Ishikawa (cell line): ENCODE measurements around the gene SLC10A7.

Source experiments
- CEBPB ChIP-seq: IDR thresholded peaks from 2 replicates; pipeline ENCODE4 v1.6.1; 2012
- CREB1 ChIP-seq: IDR thresholded peaks from 2 replicates; pipeline ENCODE4 v1.6.1; 2012; ENCODE audit warnings: low read depth
- EGR1 ChIP-seq: IDR thresholded peaks from 2 replicates; pipeline ENCODE4 v1.6.1; 2012
- EP300 ChIP-seq: IDR thresholded peaks from 2 replicates; pipeline ENCODE4 v1.6.1; 2012; ENCODE audit warnings: borderline replicate concordance
- FOXM1 ChIP-seq: IDR thresholded peaks from 2 replicates; pipeline ENCODE4 v1.6.1; 2012; ENCODE audit warnings: low read depth, borderline replicate concordance
- MAX ChIP-seq: IDR thresholded peaks from 2 replicates; pipeline ENCODE4 v1.6.1; 2012
- NFIC ChIP-seq: IDR thresholded peaks from 2 replicates; pipeline ENCODE4 v1.6.1; 2012
- RAD21 ChIP-seq: IDR thresholded peaks from 2 replicates; pipeline ENCODE4 v1.6.1; 2012; ENCODE audit warnings: low read depth
- TAF1 ChIP-seq: IDR thresholded peaks from 2 replicates; pipeline ENCODE4 v1.6.1; 2012; ENCODE audit warnings: low read depth, mild to moderate bottlenecking
- TCF12 ChIP-seq: IDR thresholded peaks from 2 replicates; pipeline ENCODE4 v1.6.1; 2012; ENCODE audit warnings: low read depth
- TEAD4 ChIP-seq: IDR thresholded peaks from 2 replicates; pipeline ENCODE4 v1.6.1; 2012
- USF1 ChIP-seq: IDR thresholded peaks from 2 replicates; pipeline ENCODE4 v1.6.1; 2012
- YY1 ChIP-seq: IDR thresholded peaks from 2 replicates; pipeline ENCODE4 v1.6.1; 2012; ENCODE audit warnings: low read depth
- ZBTB7A ChIP-seq: IDR thresholded peaks from 2 replicates; pipeline ENCODE4 v1.6.1; 2012; ENCODE audit warnings: low read depth

- TF ChIP-seq EGR1 (no peak), EP300 (no peak), YY1 (no peak), CREB1 (no peak), TEAD4 (no peak), TAF1 (no peak), NFIC (no peak), MAX (no peak), CEBPB (no peak), TCF12 (no peak), FOXM1 (no peak), USF1 (no peak), RAD21 (no peak), ZBTB7A (no peak)
These were observed 255.7 kb downstream of the SLC10A7 start for GRCh38 chr4:146265950-146266490.
